HG02938 (cell line): ENCODE data around the gene XXYLT1.

Experiments used
- ATAC-seq: cut with Tn5 transposase; IDR thresholded peaks from one replicate; pipeline ENCODE4 v1.9.1; 2021; ENCODE audit warnings: mild to moderate bottlenecking, moderate library complexity; ENCODE audit not compliant: unreplicated experiment

The XXYLT1 gene

DNA sequence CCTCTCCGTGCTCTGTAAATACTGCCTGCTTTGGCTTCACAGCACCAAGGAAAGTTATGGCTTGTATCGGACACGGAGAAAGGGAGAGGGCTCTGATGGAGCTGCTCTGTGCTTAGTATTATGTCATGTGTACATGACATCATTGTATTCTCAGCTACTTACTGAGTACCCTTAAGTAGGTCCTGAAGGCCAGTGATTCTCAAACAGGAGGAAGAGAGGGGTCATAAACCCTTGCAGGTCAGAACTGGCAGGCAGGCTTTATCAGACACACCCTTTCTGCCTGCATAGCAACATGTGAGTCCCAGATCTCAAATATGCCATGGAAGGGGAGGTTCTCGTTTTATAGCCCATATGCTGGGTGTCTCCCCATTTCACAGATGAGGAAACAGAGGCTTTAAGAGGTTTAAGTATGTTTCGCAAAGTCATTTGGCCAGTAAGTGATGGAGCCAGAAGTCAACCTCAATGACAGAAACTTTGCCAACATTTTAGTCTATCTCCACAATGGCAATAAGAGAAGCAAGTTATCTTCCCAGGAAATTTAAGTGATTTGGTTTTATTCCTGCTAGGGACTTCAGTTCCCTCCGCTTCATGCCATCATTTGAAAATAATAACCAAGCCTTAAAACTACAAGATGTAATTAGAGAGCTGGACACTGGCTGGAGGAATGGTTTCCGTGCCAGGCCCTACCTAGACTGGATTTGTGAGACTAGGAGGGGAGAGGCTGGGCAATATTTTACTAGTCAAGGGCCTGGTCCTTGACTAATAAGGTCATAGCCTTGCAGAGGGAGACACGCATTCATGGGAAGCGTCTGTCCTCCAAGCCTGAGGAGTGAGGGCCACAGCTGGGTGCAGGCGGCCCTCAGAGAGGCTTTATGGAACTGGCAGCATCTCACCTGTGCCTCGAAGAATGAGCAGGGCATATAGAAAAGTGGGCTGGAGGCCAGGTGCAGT is 133.0 kb downstream of the XXYLT1 start:
- no peak for ATAC-seq

DNA sequence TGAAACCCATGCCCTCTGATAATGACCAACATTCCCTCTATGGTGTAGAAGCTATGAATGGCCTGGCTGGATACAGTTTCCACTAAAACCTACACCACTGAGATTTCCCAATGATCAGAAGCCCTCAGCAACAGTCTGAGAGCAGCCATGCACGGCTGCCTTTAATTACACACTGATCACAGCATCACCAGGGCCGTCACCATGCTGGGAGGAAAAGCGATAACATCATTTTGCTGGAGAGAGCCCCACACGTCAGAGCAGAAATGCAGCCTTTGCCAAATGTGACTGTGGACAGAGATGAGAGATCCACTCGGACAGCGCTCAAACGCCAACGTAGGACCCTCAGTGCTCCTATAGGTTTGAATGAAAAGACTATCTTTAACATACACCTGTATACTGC is 135.0 kb downstream of the XXYLT1 start:
- no peak for ATAC-seq

GRCh38 chr3:195134431-195134830 is 136.5 kb downstream of the XXYLT1 start:
- ATAC-seq: no peak

GRCh38 chr3:195133462-195133861 is 137.5 kb downstream of the XXYLT1 start:
- no peak for ATAC-seq

DNA sequence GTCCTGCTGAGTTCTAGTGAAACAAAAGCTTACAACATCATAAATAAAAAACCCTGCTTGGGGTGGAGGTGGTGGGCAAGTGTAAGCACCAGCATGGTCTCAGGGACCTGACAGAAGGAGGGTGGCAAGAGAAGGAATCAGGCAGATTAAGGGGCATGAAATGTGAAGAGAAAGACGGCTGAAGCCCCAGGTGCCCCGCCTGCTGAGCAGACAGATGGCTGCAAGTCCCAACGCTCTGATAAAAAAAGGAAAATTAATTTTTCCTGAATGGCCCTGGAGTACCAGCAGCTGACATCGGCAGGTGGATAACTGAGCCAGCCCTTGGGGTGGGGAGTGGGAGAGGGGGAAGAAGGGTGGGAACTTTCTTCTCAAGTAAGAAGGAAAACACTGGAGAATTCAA is 137.9 kb downstream of the XXYLT1 start:
- no peak for ATAC-seq

GRCh38 chr3:195131176-195131575 is 139.8 kb downstream of the XXYLT1 start:
- no peak for ATAC-seq

GRCh38 chr3:195129644-195130492 is 141.1 kb downstream of the XXYLT1 start:
- peak; percentile 95 for ATAC-seq

GRCh38 chr3:195129072-195129643 is 141.8 kb downstream of the XXYLT1 start:
- ATAC-seq: no peak

- no peak for ATAC-seq
Observed at GRCh38 chr3:195128255-195129071, 142.5 kb downstream of the XXYLT1 start.

- no peak for ATAC-seq
Observed at GRCh38 chr3:195126056-195126605, 144.8 kb downstream of the XXYLT1 start.

- no peak for ATAC-seq
Observed at GRCh38 chr3:195125646-195126045, 145.3 kb downstream of the XXYLT1 start.

DNA sequence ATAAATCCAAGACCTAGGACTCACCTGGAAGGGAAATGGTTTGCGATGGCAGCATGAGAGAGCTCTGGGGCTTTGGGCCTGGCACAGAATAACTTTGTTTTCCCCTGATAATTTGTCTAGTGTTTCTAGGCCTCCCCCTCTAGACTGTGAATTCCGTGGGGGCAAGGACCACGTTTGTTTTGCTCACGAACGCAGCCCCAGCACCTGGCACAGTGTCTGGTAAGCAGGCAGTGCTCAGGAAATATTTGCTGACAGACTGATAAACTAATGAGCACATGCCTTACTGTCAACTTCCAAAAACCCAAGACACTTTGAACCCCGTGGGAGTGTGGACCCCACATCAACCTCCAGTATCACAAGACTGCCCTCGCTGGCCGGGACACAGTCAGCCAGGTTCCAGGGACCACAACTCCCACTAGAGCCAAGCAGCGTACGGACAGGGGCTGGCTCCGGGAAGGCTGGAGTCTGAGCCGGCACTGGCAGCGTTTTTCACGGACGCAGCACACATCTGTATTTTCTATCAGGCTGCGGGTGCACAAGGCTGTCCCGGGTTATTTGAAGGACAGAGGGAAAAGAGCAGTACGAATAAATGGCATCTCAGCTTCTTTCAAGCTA is 146.5 kb downstream of the XXYLT1 start:
- ATAC-seq: no peak

DNA sequence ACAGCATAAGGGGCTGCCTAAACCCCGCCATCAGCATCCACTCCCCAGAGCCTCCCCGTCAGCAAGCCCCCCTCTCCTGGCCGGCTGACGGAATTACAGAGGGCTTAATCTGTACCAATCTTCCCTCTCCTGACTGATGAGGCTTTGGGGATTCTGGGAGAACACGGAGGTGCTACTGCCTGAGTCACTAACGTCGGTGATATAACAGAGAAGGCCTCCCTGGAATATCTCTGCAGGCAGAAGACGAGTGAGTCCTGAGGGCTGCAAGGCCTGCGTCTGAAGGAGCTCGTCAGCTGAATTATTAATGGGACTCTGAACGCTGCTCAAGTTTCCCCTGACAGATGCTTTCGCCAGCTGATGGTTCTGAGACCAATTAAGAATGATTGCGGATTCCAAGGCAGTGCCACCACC is 147.7 kb downstream of the XXYLT1 start:
- ATAC-seq: no peak

DNA sequence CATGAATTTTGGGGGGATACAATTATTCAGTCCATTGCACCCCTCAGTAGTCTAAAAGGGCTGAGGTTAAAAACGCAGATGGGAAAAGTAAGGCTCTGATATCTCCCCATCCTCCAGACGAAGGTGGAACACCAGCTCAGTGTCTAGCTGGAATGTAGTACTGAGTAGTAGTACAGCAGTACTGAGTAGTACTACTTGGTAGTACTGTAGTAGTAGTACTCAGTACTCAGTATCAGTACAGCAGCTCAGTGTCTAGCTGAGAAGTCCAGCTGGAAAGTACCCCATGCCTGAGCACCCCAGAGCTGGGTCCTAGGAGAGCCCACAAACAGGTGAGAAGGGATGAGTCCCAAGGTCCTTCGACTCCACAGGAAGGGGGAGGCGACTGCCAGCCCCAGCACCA is 148.7 kb downstream of the XXYLT1 start:
- no peak for ATAC-seq

GRCh38 chr3:195120267-195120601 is 150.7 kb downstream of the XXYLT1 start:
- ATAC-seq: no peak

DNA sequence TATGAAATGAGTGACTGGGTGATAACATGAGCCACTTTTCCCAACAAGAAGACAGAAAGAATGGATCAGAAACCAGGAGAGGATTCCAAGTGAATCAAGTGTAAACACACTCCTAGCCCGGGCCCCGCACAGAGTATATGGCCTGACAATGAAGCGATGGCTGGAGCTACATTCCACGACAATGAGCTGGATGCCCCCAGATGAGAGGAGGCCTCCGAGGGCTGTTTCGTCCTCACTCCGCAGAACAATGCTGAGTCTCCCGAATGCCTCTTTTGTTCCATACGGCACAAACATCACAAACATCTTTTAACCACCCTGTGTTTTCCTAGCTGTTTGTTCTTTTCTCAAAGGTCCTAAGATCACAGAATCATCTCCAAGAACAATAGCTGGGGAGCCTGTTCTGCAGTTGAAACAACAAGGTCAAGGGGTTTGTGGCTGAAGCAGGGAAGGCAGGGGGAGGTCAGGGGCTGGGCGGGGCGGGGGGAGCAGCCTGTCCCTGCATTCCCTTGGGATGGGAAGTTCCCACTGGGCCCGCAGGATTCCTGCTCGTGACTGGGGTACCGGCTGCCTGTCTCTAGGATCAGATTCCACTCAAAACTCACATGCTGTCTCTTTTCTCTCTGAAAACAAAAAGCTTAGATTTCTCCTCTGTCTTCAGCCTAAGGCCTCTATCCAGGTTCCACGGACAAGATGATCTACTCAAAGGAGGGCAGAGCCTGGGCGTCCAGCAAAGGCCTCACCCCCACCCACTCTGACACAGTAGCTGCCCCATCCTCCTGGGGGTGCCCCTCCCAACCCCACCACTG is 151.3 kb downstream of the XXYLT1 start:
- no peak for ATAC-seq

- ATAC-seq: no peak
Observed at GRCh38 chr3:195118671-195119070, 152.3 kb downstream of the XXYLT1 start.

DNA sequence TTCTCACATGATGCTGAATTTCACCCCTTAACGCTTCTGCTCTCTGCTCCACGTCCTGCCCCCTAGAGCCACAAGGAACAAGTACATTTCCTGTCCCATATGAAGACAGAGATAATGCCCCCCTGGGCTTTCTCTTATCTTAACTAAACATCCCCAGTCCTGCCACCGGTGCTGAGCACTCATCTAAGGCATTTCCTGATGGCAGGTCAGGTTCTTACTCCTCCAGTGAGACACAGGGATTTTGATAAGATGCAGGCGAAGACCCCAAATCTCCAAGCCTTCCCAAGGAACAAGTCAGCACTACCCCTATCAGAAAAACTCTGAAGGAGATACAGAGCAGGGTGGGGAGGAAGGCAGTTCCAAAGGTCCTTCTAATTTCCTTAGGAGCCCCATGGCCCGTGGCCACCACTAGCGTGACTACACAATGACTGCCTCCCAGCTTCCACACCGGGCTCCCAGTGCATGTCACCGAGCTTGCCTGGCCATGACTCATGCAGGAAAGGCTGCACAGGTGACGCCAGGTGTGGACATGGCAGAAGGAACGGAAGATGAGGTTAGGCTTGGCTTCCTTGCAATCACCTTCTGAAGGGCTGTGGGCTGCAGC is 152.9 kb downstream of the XXYLT1 start:
- ATAC-seq: no peak
